Motor neuron (in vitro differentiated cells): ENCODE measurements around the gene SLC30A4. TPM values are rescaled to one million over a fixed set of nuclear protein-coding genes. Genes with fewer than 3 reads are reported as not detected.

Experiments
- ATAC-seq, 8 experiments: fragments of 200-7000 bp; cut with Tn5 transposase; replicated peaks in 6 of 8; 2 replicates each; pipeline ENCODE4 v1.8.0; 2021; ENCODE audit warnings: mild to moderate bottlenecking in 8 of 8, moderate library complexity in 8 of 8
- H3K27ac ChIP-seq, 2 donors: fragments of 250-450 bp; sonication (Bioruptor Pico); 2 replicates each; pipeline ENCODE4 v1.9.0; 2021; ENCODE audit warnings: antibody characterized with exemption in 2 of 2, mild to moderate bottlenecking in 2 of 2, moderate library complexity in 1 of 2
- H3K4me1 ChIP-seq, 2 donors: fragments of 250-450 bp; sonication (Bioruptor Pico); replicated peaks in 1 of 2; 2 replicates each; pipeline ENCODE4 v1.6.1; 2021; ENCODE audit warnings: antibody characterized with exemption in 2 of 2, mild to moderate bottlenecking in 2 of 2, moderate library complexity in 1 of 2
- H3K4me3 ChIP-seq, 5 donors: fragments of 250-450 bp; sonication (Bioruptor Pico); 2 replicates each; pipeline ENCODE4 v1.9.0; 2021; ENCODE audit warnings: antibody characterized with exemption in 5 of 5, mild to moderate bottlenecking in 5 of 5, moderate library complexity in 4 of 5
- WGBS, 10 experiments: fragments of 450-650 bp; shearing (Covaris generic); methylation state at CpG; one replicate each; pipeline ENCODE4 v1.0.0; 2022; 5-methylcytosine and 5-hydroxymethylcytosine counted together
- in situ Hi-C, 9 experiments: fragments of 400-800 bp; cut with MboI; loops; one replicate each; pipeline ENCODE4 v1.15.0; 2021; ENCODE audit warnings: low sequenced_read_pairs in 9 of 9, low pct_unique_long_range_greater_than_20kb in 2 of 9; ENCODE audit not compliant: unreplicated experiment in 9 of 9
- total RNA-seq, 8 experiments: library from RNA; unstranded; fragments of 300-600 nt; gene quantifications; 2 replicates each; pipeline versions ENCODE4 v1.2.3 to v1.2.4, GENCODE V29; 2022

The SLC30A4 gene
- total RNA-seq, 8 experiments from 2014 or later: 3.5 to 22.1 (median 8.2) TPM

GRCh38 chr15:45495588-45495987 lies 27.0 kb downstream of the SLC30A4 start:
- no peak overlapping the region for H3K27ac ChIP-seq
- no peaks in the 10 kb centered on the region for H3K4me1 ChIP-seq
- H3K4me3 ChIP-seq: no peak overlapping the region
- no peak for ATAC-seq
- 29 to 100% (median 89%) methylated on average over 1 to 2 of the region's 3 CpGs; no CpG with 5 or more reads in 2 of the 10 experiments for WGBS, 10 experiments
- in situ Hi-C loops: no loop called here

GRCh38 chr15:45489690-45490238 lies 32.8 kb downstream of the SLC30A4 start:
- Histone ChIP-seq H3K27ac (no peak overlapping the region), H3K4me1 (no peaks in the 10 kb centered on the region), H3K4me3 (no peak overlapping the region)
- no peak for ATAC-seq
- 50 to 80% methylated on average over 1 of the region's 1 CpG; no CpG with 5 or more reads in 8 of the 10 experiments for WGBS, 10 experiments
- in situ Hi-C loops: no loop called here

GRCh38 chr15:45486317-45486716 lies 36.2 kb downstream of the SLC30A4 start:
- Histone ChIP-seq H3K4me3 (no peak overlapping the region), H3K4me1 (peaks cover 2 to 4% of the 10 kb centered on the region in 2 donors), H3K27ac (no peak overlapping the region)
- 78 to 100% (median 100%) methylated on average over 1 of the region's 1 CpG; no CpG with 5 or more reads in 1 of the 10 experiments for WGBS, 10 experiments
- in situ Hi-C loops: no loop called here
- ATAC-seq: no peak

GRCh38 chr15:45481135-45481534 lies 41.4 kb downstream of the SLC30A4 start:
- 0 to 100% (median 20%) methylated on average over 1 to 2 of the region's 2 CpGs; no CpG with 5 or more reads in 1 of the 10 experiments for WGBS, 10 experiments
- Histone ChIP-seq H3K27ac (peak overlapping the region in 1 of 2 donors; percentile 80), H3K4me3 (no peak overlapping the region), H3K4me1 (peaks cover 7 to 9% of the 10 kb centered on the region in 2 donors)
- in situ Hi-C loops: no loop called here
- ATAC-seq: peak in 6 of 8 experiments; percentile 41 to 69 (median 65)

GRCh38 chr15:45476410-45476809 lies 46.1 kb downstream of the SLC30A4 start:
- no peak for ATAC-seq
- Histone ChIP-seq H3K4me1 (peaks cover 7 to 12% of the 10 kb centered on the region in 2 donors), H3K27ac (no peak overlapping the region), H3K4me3 (no peak overlapping the region)
- 44 to 88% (median 78%) methylated on average over 1 to 3 of the region's 3 CpGs; no CpG with 5 or more reads in 4 of the 10 experiments for WGBS, 10 experiments
- in situ Hi-C loops: no loop called here

- H3K4me3 ChIP-seq: no peak overlapping the region
- in situ Hi-C loops: loop anchor here in 1 of 9 experiments (25.0 kb wide), 1 partner anchor 138 kb away; no protein-coding TSS in a partner anchor
- WGBS, 10 experiments: 67 to 100% (median 88%) methylated on average over 1 to 6 of the region's 6 CpGs; no CpG with 5 or more reads in 6 of the 10 experiments
- no peak overlapping the region for H3K27ac ChIP-seq
- peaks cover 3 to 6% of the 10 kb centered on the region in 2 donors for H3K4me1 ChIP-seq
- ATAC-seq: no peak
These were observed 47.8 kb downstream of the SLC30A4 start for GRCh38 chr15:45474799-45475198.

GRCh38 chr15:45473068-45473467 lies 49.5 kb downstream of the SLC30A4 start:
- in situ Hi-C loops: loop anchor here in 1 of 9 experiments (25.0 kb wide), 1 partner anchor 139 kb away; no protein-coding TSS in a partner anchor

GRCh38 chr15:45471151-45471550 lies 51.4 kb downstream of the SLC30A4 start:
- WGBS, 10 experiments: 27 to 83% (median 58%) methylated on average over 1 to 7 of the region's 8 CpGs; no CpG with 5 or more reads in 2 of the 10 experiments
- in situ Hi-C loops: loop anchor here in 1 of 9 experiments (25.0 kb wide), 1 partner anchor 141 kb away; no protein-coding TSS in a partner anchor
- H3K4me3 ChIP-seq: no peak overlapping the region
- peaks cover 3 to 6% of the 10 kb centered on the region in 2 donors for H3K4me1 ChIP-seq
- no peak overlapping the region for H3K27ac ChIP-seq
- ATAC-seq: peak in 1 of 8 experiments; percentile 27

More at GRCh38 chr15:45473068-45473467, 49.5 kb downstream of the SLC30A4 start:
- no peak overlapping the region for H3K4me3 ChIP-seq
- no peak overlapping the region for H3K27ac ChIP-seq
- peaks cover 3 to 6% of the 10 kb centered on the region in 2 donors for H3K4me1 ChIP-seq
- ATAC-seq: no peak
- WGBS, 10 experiments: 0 to 56% (median 50%) methylated on average over 1 to 2 of the region's 2 CpGs; no CpG with 5 or more reads in 7 of the 10 experiments

GRCh38 chr15:45469441-45469840 lies 53.1 kb downstream of the SLC30A4 start:
- Histone ChIP-seq H3K4me1 (peaks cover 3 to 6% of the 10 kb centered on the region in 2 donors), H3K4me3 (no peak overlapping the region), H3K27ac (no peak overlapping the region)
- no peak for ATAC-seq
- WGBS, 10 experiments: 34 to 68% (median 41%) methylated on average over 2 to 7 of the region's 7 CpGs; no CpG with 5 or more reads in 1 of the 10 experiments
- in situ Hi-C loops: loop anchor here in 2 of 9 experiments (10.0 to 25.0 kb wide), 2 partner anchors 143 to 145 kb away; no protein-coding TSS in a partner anchor

GRCh38 chr15:45469027-45469426 lies 53.5 kb downstream of the SLC30A4 start:
- ATAC-seq: no peak
- Histone ChIP-seq H3K4me3 (no peak overlapping the region), H3K4me1 (peaks cover 3 to 6% of the 10 kb centered on the region in 2 donors), H3K27ac (no peak overlapping the region)
- in situ Hi-C loops: loop anchor here in 2 of 9 experiments (10.0 to 25.0 kb wide), 2 partner anchors 143 to 146 kb away; no protein-coding TSS in a partner anchor
- 0 to 50% (median 20%) methylated on average over 1 to 2 of the region's 2 CpGs; no CpG with 5 or more reads in 3 of the 10 experiments for WGBS, 10 experiments

GRCh38 chr15:45468294-45468693 lies 54.3 kb downstream of the SLC30A4 start:
- in situ Hi-C loops: loop anchor here in 2 of 9 experiments (10.0 to 25.0 kb wide), 2 partner anchors 144 to 147 kb away; no protein-coding TSS in a partner anchor
- WGBS, 10 experiments: 46 to 90% methylated on average over 2 to 3 of the region's 4 CpGs; no CpG with 5 or more reads in 8 of the 10 experiments
- no peak overlapping the region for H3K27ac ChIP-seq
- ATAC-seq: peak in 3 of 8 experiments; percentile 12 to 75 (median 74)
- no peak overlapping the region for H3K4me3 ChIP-seq
- peaks cover 3 to 6% of the 10 kb centered on the region in 2 donors for H3K4me1 ChIP-seq

- in situ Hi-C loops: loop anchor here in 1 of 9 experiments (25.0 kb wide), 1 partner anchor 153 kb away; no protein-coding TSS in a partner anchor
- H3K4me3 ChIP-seq: peak overlapping the region in 1 of 5 donors; percentile 11
- no peak overlapping the region for H3K27ac ChIP-seq
- no peaks in the 10 kb centered on the region for H3K4me1 ChIP-seq
- WGBS, 10 experiments: 0 to 20% (median 4%) methylated on average over 8 to 12 of the region's 12 CpGs
- ATAC-seq: no peak
These were observed 63.7 kb downstream of the SLC30A4 start for GRCh38 chr15:45458746-45459403.
